Measurements from ENCODE around the gene YIF1B.
A peak's percentile ranks its signal among the peaks of the same experiment; 100 is the strongest.
"Not testable (repeated sequence)": the region's sequence is repeated elsewhere in the genome, so short reads cannot be mapped to it uniquely, and the experiment has no call there.

The YIF1B gene, protein sequence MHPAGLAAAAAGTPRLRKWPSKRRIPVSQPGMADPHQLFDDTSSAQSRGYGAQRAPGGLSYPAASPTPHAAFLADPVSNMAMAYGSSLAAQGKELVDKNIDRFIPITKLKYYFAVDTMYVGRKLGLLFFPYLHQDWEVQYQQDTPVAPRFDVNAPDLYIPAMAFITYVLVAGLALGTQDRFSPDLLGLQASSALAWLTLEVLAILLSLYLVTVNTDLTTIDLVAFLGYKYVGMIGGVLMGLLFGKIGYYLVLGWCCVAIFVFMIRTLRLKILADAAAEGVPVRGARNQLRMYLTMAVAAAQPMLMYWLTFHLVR

DNA sequence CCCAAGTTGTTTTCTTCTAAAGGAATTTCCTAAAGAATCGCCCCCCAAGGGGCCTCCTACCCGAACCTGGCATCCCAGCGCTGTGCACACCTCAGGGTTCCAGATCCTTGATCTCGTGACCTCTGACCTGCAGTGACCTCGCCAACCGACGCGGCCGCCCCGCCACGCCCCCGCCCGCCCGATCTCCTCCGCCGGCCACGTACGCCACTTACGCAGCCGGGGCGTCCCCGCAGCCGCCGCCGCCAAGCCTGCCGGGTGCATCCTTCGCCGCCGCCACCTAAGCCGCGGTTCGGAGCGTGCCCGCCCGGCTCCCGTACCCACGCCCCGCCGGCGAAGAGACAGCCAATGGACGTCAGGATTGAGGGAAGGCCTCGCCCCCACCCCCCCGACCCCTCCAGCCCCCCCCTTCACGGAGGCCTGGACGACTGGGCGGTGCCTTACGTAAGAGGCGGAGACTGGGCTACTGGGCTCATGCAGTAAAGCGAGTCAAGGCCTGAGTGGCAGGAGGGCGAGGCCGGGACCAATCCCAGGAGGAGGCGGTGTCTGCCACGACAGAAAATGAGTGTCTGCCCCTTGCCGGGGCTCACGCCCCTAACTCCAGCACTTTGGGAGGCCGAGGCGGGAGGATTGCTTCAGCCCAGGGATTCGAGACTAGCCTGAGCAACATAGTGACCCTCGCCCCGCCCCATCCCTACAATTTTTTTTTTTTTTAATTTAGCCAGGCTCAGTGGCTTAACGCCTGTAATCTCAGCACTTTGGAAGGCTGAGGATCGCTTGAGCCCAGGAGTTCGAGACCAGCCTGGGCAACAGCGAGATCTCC is at the start of gene YIF1B:
YIF1B (minus strand) TSS at position 291 of the 820 bp plus-strand sequence; CDS start at position 261, 30 bp downstream.
- peak; percentile 96 to 97 for DNase-seq

- DNase-seq: not testable (repeated sequence)
These were observed 47.4 kb upstream of the YIF1B start for GRCh38 chr19:38362946-38363688.

DNA sequence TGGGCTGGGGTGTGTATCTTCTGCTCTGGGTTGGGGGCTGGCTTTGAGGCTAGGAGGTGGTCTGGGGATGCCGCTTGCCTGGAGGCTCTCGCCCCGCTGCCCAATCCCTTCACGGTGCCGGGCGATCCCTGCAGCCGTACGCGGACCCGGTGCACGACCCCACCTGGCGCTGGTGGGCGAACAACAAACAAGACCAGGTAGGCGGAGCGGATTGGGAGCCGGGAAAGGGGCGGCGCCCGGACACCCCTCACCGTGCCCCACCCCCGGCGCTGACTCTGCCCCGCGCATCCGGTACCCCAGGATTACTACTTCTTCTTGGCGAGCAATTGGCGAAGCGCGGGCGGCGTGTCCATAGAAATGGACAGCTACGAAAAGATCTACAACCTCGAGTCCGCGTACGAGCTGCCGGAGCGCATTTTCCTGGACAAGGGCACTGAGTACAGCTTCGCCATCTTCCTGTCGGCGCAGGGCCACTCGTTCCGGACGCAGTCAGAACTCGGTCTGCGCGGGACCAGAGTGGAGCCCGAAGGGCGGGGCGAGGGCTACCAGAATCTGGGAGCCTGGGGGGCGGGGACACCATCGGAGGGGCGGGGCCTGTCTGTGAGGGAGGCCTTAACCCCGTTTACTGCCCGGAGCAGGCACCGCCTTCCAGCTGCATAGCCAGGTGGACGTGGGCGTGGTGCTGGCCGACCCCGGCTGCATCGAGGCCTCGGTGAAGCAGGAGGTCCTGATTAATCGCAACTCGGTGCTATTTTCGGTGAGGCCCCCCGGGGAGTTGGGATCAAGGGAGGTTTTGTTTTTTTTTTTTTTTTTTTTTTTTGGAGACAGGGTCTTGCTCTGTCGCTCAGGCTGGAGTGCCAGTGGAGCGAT is 46.6 kb upstream of the YIF1B start:
- peak; percentile 68 to 80 for DNase-seq

DNA sequence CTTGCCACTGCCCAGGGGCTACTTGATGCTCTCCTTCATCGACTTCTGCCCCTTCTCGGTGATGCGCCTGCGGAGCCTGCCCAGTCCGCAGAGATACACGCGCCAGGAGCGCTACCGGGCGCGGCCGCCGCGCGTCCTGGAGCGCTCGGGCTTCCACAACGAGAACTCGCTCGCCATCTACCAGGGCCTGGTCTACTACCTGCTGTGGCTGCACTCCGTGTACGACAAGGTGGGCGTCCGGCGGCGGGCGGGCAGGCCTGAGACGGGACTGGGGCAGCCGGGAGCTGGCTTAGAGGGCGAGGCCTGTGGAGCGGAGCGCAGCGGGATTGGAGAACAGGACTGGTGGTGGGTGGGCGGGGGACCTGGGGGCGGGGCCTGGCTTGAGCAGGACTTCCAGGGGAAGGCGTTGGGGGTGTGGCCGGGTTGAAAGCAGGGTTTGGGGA is 45.9 kb upstream of the YIF1B start:
- DNase-seq: peak; percentile 56 to 71

- no peak for DNase-seq
These were observed 45.3 kb upstream of the YIF1B start for GRCh38 chr19:38360839-38361631.

- no peak for DNase-seq
These were observed 44.6 kb upstream of the YIF1B start for GRCh38 chr19:38360351-38360750.

DNA sequence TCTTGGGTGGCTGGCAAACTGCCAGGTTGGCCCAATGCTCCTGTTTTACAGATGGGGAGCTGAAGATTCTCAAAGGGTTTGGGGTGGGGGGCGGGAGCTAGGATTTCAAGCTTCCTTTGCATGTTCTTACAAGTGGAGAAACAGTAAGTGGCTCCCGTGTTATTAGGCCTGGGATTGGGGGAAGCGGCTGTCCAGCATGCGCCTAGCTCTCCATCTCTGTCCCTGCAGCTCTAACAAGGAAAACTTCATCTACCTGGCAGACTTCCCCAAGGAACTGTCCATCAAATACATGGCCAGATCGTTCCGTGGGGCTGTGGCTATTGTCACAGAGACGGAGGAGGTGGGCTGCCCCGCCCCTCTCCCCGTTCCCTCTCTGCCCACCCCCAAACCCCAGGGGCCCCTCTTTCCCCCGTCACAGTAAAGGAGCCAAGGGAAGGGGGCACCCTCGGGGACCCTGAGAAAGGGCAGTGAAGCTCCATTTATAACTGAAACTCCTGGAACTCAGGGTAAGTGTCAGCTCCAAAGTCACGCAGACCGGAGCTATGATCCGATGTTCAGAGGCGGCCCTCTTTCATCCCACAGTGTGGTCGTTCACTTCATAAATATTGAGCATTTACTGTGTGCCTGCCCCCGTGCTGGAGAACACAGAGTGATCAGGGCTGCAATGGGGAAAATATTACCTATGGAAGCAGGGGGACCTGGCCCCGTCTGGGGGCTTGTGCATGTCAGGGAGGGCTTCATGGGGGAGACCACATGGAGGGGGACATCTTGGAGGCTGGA is 43.7 kb upstream of the YIF1B start:
- no peak for DNase-seq

DNA sequence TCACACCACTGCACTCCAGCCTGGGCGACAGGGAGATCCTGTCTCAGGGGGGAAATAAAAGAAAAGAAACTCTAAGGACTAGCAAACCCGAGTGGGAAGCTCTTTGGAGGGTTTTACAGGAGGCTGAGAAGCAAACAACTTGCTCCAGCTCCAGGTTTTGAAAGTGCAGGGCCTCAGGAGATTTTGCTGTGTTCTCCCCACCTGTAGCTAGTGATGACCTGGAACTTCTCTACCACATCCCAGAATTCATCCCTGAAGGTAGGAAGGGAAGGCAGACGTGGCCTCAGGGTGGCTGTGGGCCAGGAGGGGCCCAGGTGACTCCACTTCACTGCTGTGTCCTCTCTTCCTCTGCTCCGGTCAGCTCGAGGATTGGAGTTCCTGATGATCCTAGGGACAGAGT is 42.3 kb upstream of the YIF1B start:
- no peak for DNase-seq

DNA sequence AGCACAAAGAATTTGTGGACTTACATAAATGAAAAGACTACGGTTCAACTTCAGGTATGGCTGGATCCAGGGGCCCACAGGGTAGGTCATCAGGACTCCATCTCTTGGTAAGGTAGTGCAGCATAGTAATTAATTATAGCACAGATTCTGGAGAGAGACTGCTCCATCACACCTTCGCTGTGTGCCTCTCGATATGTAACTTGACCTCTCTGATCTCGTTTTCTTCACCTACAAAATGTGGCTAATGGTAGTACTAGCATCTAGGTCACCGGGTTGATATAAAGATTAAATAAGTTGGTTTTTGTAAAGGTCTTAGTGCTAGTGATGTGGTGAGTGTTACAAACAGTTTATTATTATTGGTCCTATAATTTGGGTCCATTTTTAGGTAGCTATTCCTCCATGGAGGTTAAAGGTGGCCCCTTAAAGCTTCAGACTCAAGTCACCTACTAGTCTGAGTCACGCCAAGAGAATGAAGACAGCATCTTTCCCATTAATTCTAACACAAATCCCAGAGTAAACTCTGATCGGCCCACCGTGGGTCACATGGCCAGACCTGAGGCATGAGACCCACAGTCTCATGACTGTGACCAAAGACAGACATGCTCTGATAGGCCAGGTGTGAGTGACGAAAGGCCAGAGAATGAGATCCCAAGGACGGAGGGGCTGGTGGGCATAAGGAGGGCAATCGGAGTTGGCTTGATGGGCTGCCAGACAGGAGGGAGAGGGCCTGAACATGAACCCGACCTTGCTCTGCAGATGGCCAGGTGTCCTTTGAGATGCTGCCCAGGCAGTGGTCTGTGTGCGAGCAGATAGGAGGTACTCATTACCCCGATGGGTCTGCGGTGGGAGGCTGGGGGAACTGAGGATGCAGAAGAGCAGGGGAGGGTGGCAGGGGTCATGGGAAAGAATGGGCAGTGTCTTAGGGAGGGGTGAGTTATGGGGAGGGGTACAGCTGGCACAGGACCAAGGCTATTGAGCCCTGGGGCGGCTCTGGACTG is 40.3 kb upstream of the YIF1B start:
- no peak for DNase-seq

DNA sequence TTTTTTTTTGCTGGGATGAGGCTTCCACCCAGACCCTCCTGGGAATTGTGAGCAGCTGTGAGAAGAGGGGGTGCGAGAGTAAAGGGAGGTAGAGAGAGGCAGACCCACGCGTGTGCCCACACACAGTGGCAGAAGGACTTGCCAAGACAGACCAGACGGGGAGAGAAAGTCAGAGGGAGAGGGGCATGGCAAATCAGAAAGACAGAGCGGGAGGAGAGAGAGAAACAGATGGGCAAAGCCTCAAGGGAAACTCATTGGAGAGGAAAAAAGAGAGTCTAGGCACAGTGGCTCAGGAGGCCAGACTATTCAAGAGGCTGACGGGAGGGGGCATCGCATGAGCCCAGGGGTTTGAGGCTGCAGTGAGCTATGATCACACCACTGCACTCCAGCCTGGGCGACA is 36.9 kb upstream of the YIF1B start:
- no peak for DNase-seq

DNA sequence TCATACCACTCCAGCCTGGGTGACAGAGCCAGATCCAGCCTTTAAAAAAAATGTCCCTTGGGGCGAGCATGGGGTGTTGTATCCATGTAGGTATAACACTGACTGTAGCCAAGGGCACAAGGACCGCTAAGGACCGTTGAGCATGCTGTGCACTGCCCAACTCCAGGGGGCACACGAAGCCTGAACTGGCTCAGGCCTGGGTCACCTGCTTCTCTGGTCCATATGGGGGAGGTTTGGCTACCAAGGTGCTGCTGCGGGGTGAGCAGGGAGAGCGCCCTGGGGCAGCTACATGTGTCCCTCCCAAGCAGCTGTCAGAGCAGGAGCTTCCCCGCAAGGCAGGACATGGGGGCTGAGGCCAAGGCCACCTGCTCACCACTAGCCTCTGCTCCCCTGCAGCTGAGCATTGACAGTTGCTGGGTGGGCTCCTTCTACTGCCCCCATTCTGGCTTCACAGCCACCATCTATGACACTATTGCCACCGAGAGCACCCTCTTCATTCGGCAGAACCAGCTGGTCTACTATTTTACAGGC is 36.2 kb upstream of the YIF1B start:
- DNase-seq: no peak

- no peak for DNase-seq
These were observed 35.1 kb upstream of the YIF1B start for GRCh38 chr19:38350883-38351282.

- DNase-seq: no peak
These were observed 31.1 kb upstream of the YIF1B start for GRCh38 chr19:38346837-38347236.

GRCh38 chr19:38340927-38341326 is 25.2 kb upstream of the YIF1B start:
- DNase-seq: no peak

DNA sequence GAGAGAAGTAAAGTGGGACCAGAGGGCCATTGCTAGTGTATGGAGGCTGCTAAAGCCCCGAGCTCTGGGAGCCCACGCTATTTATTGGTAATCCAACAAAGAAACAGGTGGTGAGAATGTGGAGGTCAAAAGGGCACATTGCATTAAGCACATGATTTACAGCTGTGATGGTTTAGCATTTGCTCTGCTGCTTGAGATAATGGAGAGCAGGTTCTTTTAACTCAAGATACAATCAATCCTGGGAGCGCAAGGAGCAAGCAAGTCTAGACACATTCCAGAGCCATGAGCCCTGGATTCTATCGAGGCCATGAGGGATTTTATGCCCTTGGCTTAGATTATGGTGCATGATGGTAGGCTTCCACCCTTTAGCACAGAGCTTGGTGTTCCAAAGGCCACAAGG is 23.3 kb upstream of the YIF1B start:
- not testable (repeated sequence) for DNase-seq

DNA sequence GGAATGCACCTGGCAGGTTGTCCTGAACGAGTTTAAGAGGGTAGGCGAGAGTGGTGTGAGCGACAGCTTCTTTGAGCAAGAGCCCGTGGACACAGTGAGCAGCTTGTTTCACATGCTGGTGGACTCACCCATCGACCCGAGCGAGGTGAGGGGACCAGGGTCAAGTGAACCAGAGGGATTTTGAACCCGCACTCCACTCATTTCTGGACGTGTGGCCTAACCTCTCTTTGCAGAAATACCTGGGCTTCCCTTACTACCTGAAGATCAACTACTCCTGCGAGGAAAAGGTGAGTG is 21.6 kb upstream of the YIF1B start:
- no peak for DNase-seq

GRCh38 chr19:38336638-38337359 is 21.1 kb upstream of the YIF1B start:
- DNase-seq: peak; percentile 96 to 97

DNA sequence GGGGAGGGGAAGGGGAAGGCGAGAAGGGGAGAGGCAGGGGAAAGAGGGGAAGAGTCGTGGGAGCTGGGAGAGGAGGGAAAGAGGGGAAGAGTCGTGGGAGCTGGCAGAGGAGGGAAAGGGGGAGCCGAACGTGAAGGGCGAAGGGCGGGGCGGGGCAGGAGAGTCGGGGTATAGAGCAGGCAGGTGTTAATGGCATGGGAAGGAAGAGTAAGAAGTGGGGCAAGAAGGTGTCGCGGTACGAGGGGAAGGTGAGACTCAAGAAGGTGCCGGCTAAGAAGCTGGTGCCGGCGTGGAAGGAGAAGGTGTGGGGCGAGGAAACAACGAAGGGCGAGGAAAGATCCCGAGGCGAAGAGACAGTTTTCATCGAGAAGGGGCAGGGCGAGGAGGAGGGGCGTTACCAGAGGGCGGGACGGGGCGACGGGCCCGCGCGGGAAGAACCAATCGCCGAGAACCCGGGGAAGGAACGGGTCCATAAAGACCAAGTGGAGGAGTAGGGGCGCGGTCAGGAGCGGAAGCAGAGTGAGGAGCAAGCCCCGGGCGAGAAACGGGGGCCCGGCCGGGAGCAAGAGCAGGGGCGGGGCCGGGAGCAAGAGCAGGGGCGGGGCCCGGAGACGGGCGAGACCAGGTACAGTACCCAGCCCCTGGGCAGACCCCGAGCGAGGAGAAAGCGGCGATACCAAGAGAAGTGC is 20.3 kb upstream of the YIF1B start:
- DNase-seq: peak; percentile 95 to 96

Data from CD4-positive, alpha-beta T cell treated with Interferon alpha-2 for 1 hour (primary cell).